Smooth muscle cell (in vitro differentiated cells): ENCODE results near the gene EPHB6. TPM values are rescaled to one million over a fixed set of nuclear protein-coding genes. Genes with fewer than 3 reads are reported as not detected.

Source experiments
- DNase-seq: peaks from one replicate; lab custom pipeline; 2025; ENCODE audit not compliant: unreplicated experiment; lab: John Stamatoyannopoulos, UW
- H2AFZ ChIP-seq: fragments of 200-600 bp; sonication (generic); 2 replicates; pipeline ENCODE4 v1.6.0; 2016; ENCODE audit warnings: antibody characterized with exemption, low read depth, mild to moderate bottlenecking
- H3F3A ChIP-seq: fragments of 200-600 bp; sonication (generic); 2 replicates; pipeline ENCODE4 v1.6.0; 2017; ENCODE audit warnings: antibody characterized with exemption, low read depth
- H3K27ac ChIP-seq: fragments of 200-600 bp; sonication (generic); 2 replicates; pipeline ENCODE4 v1.5.1; 2016; ENCODE audit warnings: low read depth, mild to moderate bottlenecking
- H3K27me3 ChIP-seq: fragments of 200-600 bp; sonication (generic); 2 replicates; pipeline ENCODE4 v1.6.1; 2016; ENCODE audit warnings: low read depth, mild to moderate bottlenecking
- H3K36me3 ChIP-seq: fragments of 200-600 bp; sonication (generic); 2 replicates; pipeline ENCODE4 v1.5.1; 2016; ENCODE audit warnings: low read depth
- H3K4me1 ChIP-seq: fragments of 200-600 bp; sonication (generic); 2 replicates; pipeline ENCODE4 v1.5.1; 2016; ENCODE audit warnings: low read depth
- H3K4me2 ChIP-seq: fragments of 200-600 bp; sonication (generic); 2 replicates; pipeline ENCODE4 v1.6.0; 2016; ENCODE audit warnings: mild to moderate bottlenecking
- H3K4me3 ChIP-seq: fragments of 200-600 bp; sonication (generic); 2 replicates; pipeline ENCODE4 v1.5.1; 2016; ENCODE audit warnings: mild to moderate bottlenecking
- H3K79me2 ChIP-seq: fragments of 200-600 bp; sonication (generic); 2 replicates; pipeline ENCODE4 v1.6.0; 2016; ENCODE audit warnings: low read depth, mild to moderate bottlenecking
- H3K9ac ChIP-seq: fragments of 200-600 bp; sonication (generic); 2 replicates; pipeline ENCODE4 v1.6.0; 2016; ENCODE audit warnings: low read depth
- H3K9me3 ChIP-seq: fragments of 200-600 bp; sonication (generic); replicated peaks from 2 replicates; pipeline ENCODE4 v1.5.1; 2016; ENCODE audit warnings: low read depth
- H4K20me1 ChIP-seq: fragments of 200-600 bp; sonication (generic); 2 replicates; pipeline ENCODE4 v1.6.0; 2016; ENCODE audit warnings: low read depth
- WGBS: methylation state at CpG from one replicate; pipeline ENCODE4 v1.1.7; 2016; ENCODE audit warnings: low lambda C conversion rate; 5-methylcytosine and 5-hydroxymethylcytosine counted together
- polyA plus RNA-seq: library from polyadenylated mRNA; unstranded; fragments of >200 nt; fragmentation: Nextera tagmentation; extraction: Ambion mirVana; gene quantifications from 2 replicates; pipeline ENCODE4 v1.2.1, GENCODE V29; 2016
- total RNA-seq: library from RNA; depleted of rRNA; stranded (reverse); fragments of >200 nt; gene quantifications from 2 replicates; pipeline ENCODE4 v1.2.3, GENCODE V29; 2014
- TF ChIP-seq, protein P1 (sequence below): fragments of 200-600 bp; sonication (generic); IDR thresholded peaks from 2 replicates; pipeline ENCODE4 v1.5.1; 2017; ENCODE audit warnings: borderline replicate concordance, mild to moderate bottlenecking, antibody characterized with exemption; ENCODE audit not compliant: insufficient read depth, poor library complexity, severe bottlenecking

EPHB6 gene
- total and polyA plus RNA-seq, 2 experiments from 2014 or later = 4.8 to 12.6 TPM

DNA sequence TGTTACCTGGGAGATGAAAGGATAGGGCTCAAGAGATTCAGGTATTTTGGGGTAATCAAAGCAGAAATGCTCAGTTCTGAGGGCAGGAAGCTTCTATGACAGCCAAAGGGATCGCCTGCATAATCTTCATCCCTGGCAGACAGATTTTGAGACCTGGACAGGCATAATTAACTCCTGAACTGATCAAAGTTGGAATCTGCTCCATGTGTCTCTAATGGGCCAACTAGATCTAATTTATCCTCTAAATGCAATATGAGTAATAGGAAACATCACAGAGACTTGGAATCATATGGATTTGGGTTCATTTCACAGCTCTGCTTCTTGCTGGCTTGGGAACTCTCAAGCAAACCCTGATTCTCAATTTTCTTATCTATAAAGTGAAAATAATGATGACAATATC, 41.2 kb upstream of the EPHB6 start:
- Histone ChIP-seq H2AFZ (no peak overlapping the region), H3K79me2 (no peaks in the 10 kb centered on the region), H3K4me2 (peak overlapping the region; percentile 31), H3K9me3 (no peaks in the 10 kb centered on the region), H3K27ac (peak overlapping the region; percentile 68), H3F3A (no peaks in the 10 kb centered on the region), H3K36me3 (no peaks in the 10 kb centered on the region), H4K20me1 (no peaks in the 10 kb centered on the region), H3K4me3 (no peak overlapping the region), H3K9ac (no peak overlapping the region), H3K27me3 (no peaks in the 10 kb centered on the region), H3K4me1 (no peaks in the 10 kb centered on the region)
- 39% methylated on average over 1 of the region's 1 CpG for WGBS
- TF ChIP-seq, protein P1, sequence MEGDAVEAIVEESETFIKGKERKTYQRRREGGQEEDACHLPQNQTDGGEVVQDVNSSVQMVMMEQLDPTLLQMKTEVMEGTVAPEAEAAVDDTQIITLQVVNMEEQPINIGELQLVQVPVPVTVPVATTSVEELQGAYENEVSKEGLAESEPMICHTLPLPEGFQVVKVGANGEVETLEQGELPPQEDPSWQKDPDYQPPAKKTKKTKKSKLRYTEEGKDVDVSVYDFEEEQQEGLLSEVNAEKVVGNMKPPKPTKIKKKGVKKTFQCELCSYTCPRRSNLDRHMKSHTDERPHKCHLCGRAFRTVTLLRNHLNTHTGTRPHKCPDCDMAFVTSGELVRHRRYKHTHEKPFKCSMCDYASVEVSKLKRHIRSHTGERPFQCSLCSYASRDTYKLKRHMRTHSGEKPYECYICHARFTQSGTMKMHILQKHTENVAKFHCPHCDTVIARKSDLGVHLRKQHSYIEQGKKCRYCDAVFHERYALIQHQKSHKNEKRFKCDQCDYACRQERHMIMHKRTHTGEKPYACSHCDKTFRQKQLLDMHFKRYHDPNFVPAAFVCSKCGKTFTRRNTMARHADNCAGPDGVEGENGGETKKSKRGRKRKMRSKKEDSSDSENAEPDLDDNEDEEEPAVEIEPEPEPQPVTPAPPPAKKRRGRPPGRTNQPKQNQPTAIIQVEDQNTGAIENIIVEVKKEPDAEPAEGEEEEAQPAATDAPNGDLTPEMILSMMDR = no peak
- no peak for DNase-seq

DNA sequence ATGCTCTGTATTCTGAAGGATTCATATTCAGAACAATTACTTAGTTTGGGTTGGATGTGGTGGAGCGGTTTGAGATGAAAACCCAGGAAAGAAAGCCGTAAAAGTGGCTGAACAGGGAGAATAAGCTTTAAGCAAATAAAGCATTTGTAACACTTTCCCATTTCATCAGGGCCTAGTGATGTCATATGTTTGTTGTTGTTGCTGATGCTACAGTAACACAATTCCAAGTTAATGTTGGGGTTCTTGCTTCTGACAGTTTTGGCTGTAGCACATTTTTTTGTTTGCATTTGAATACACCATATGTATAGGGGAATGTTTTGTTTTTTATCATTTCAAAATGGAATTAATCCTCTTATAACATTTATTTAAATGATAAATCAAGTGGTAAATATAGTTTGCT, 40.4 kb upstream of the EPHB6 start:
- H3K4me3 ChIP-seq = no peak overlapping the region
- H3K79me2 ChIP-seq = no peaks in the 10 kb centered on the region
- H4K20me1 ChIP-seq = no peaks in the 10 kb centered on the region
- no peak for DNase-seq
- H3K4me1 ChIP-seq = no peaks in the 10 kb centered on the region
- H3K36me3 ChIP-seq = no peaks in the 10 kb centered on the region
- no peaks in the 10 kb centered on the region for H3F3A ChIP-seq
- H3K27me3 ChIP-seq = no peaks in the 10 kb centered on the region
- no peak overlapping the region for H3K9ac ChIP-seq
- 70% methylated on average over 2 of the region's 2 CpGs for WGBS
- H3K4me2 ChIP-seq = no peak overlapping the region
- no peak overlapping the region for H2AFZ ChIP-seq
- no peaks in the 10 kb centered on the region for H3K9me3 ChIP-seq
- no peak overlapping the region for H3K27ac ChIP-seq
- TF ChIP-seq, protein P1 = no peak

DNA sequence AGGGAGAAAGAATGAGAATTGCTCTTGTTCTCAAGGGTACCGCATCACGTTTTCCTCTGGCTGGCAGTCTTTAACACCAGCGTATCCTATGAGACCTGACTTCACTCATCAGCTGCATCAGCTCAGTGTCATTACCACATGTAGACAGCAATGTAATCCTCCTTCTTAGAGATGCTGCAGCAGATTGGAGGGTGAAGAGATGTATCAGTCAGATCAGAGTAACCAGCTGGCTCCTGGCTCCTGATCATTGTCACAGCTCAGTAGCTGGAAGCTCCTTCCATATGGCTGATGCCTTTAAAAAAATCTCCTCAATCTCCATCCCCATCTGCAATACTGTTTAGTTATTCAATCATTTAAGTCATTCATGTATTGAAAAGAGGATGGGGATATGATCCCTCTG, 39.7 kb upstream of the EPHB6 start:
- no peaks in the 10 kb centered on the region for H3K4me1 ChIP-seq
- H3K9ac ChIP-seq = no peak overlapping the region
- no peaks in the 10 kb centered on the region for H4K20me1 ChIP-seq
- H3K79me2 ChIP-seq = no peaks in the 10 kb centered on the region
- H3K9me3 ChIP-seq = no peaks in the 10 kb centered on the region
- H3K27ac ChIP-seq = no peak overlapping the region
- no peaks in the 10 kb centered on the region for H3K27me3 ChIP-seq
- no peak overlapping the region for H2AFZ ChIP-seq
- H3K4me3 ChIP-seq = no peak overlapping the region
- WGBS = 57% methylated on average over 3 of the region's 3 CpGs
- TF ChIP-seq, protein P1 = no peak
- H3F3A ChIP-seq = no peaks in the 10 kb centered on the region
- H3K4me2 ChIP-seq = no peak overlapping the region
- no peak for DNase-seq
- no peaks in the 10 kb centered on the region for H3K36me3 ChIP-seq

DNA sequence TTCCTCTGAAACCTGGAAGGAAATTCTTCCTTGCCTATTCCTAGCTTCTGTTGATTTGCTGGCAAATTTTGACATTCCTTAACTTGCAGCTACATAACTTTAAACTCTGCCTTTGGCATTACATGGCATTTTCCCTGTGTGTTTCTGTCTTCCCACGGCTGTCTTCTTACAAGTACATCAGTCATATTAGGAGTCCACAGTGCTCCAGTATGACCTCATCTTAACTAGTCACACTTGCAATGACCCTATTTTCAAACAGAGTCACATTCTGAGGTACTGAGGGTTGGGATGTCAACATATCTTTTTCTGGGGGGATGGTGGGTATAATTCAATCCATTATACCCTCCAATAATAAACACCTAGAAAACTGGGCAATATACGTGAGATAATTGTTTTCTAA, 37.4 kb upstream of the EPHB6 start:
- H3K36me3 ChIP-seq = no peaks in the 10 kb centered on the region
- no peak overlapping the region for H3K27ac ChIP-seq
- WGBS = 78% methylated on average over 2 of the region's 2 CpGs
- TF ChIP-seq, protein P1 = no peak
- no peak overlapping the region for H3K4me3 ChIP-seq
- no peaks in the 10 kb centered on the region for H4K20me1 ChIP-seq
- H3K9me3 ChIP-seq = no peaks in the 10 kb centered on the region
- no peak overlapping the region for H3K9ac ChIP-seq
- no peaks in the 10 kb centered on the region for H3F3A ChIP-seq
- H3K4me2 ChIP-seq = no peak overlapping the region
- no peaks in the 10 kb centered on the region for H3K4me1 ChIP-seq
- no peaks in the 10 kb centered on the region for H3K79me2 ChIP-seq
- no peak overlapping the region for H2AFZ ChIP-seq
- no peaks in the 10 kb centered on the region for H3K27me3 ChIP-seq
- no peak for DNase-seq
